Measurements from ENCODE around the gene TEX29.
A peak's percentile ranks its signal among the peaks of the same experiment; 100 is the strongest.

The TEX29 gene

GRCh38 chr13:111323549-111323948 lies 3.1 kb downstream of the TEX29 start:
- no peak for DNase-seq

- DNase-seq, result no peak
These were observed 3.7 kb downstream of the TEX29 start for GRCh38 chr13:111323950-111324651.

GRCh38 chr13:111324736-111325135 lies 4.3 kb downstream of the TEX29 start:
- DNase-seq, result no peak

GRCh38 chr13:111325146-111325890 lies 4.9 kb downstream of the TEX29 start:
- DNase-seq, result no peak

GRCh38 chr13:111325941-111326620 lies 5.6 kb downstream of the TEX29 start:
- no peak for DNase-seq

- DNase-seq, result no peak
These were observed 6.2 kb downstream of the TEX29 start for GRCh38 chr13:111326621-111326965.

- DNase-seq, result no peak
These were observed 6.7 kb downstream of the TEX29 start for GRCh38 chr13:111326981-111327642.

GRCh38 chr13:111327730-111328573 lies 7.5 kb downstream of the TEX29 start:
- no peak for DNase-seq

GRCh38 chr13:111328574-111329410 lies 8.3 kb downstream of the TEX29 start:
- DNase-seq, result no peak

GRCh38 chr13:111329641-111330040 lies 9.2 kb downstream of the TEX29 start:
- DNase-seq, result no peak

GRCh38 chr13:111330066-111330610 lies 9.7 kb downstream of the TEX29 start:
- DNase-seq, result peak; percentile 11

GRCh38 chr13:111335298-111335697 lies 14.9 kb downstream of the TEX29 start:
- no peak for DNase-seq

- DNase-seq, result peak; percentile 55
These were observed 16.2 kb downstream of the TEX29 start for GRCh38 chr13:111336666-111337065.

- DNase-seq, result peak; percentile 95
These were observed 16.8 kb downstream of the TEX29 start for GRCh38 chr13:111337206-111337605.

- peak; percentile 22 for DNase-seq
These were observed 17.3 kb downstream of the TEX29 start for GRCh38 chr13:111337741-111338140.

GRCh38 chr13:111338841-111339240 lies 18.4 kb downstream of the TEX29 start:
- no peak for DNase-seq

- DNase-seq, result no peak
These were observed 19.1 kb downstream of the TEX29 start for GRCh38 chr13:111339366-111340143.

GRCh38 chr13:111341886-111342285 lies 21.4 kb downstream of the TEX29 start:
- DNase-seq, result no peak

- no peak for DNase-seq
These were observed 22.3 kb downstream of the TEX29 start for GRCh38 chr13:111342721-111343120.

- DNase-seq, result no peak
These were observed 22.9 kb downstream of the TEX29 start for GRCh38 chr13:111343186-111343805.

Data from fibroblast of upper back skin (primary cell).